PC-3 (cell line): Measurements from ENCODE around the gene BLCAP.
"Not testable (repeated sequence)": the region's sequence is repeated elsewhere in the genome, so short reads cannot be mapped to it uniquely, and the experiment has no call there.

ENCODE experiments used
- EZH2 ChIP-seq: fragments of 300-600 bp; sonication (generic); IDR thresholded peaks from one replicate; pipeline ENCODE4 v1.6.1; 2017; ENCODE audit warnings: antibody characterized with exemption, mild to moderate bottlenecking, low read length; ENCODE audit not compliant: unreplicated experiment
- TF ChIP-seq, protein P1 (sequence below): fragments of 300-600 bp; sonication (generic); conservative IDR thresholded peaks from 2 replicates; pipeline ENCODE4 v1.5.1; 2017; ENCODE audit warnings: antibody characterized with exemption, low read depth, mild to moderate bottlenecking, low read length

DNA sequence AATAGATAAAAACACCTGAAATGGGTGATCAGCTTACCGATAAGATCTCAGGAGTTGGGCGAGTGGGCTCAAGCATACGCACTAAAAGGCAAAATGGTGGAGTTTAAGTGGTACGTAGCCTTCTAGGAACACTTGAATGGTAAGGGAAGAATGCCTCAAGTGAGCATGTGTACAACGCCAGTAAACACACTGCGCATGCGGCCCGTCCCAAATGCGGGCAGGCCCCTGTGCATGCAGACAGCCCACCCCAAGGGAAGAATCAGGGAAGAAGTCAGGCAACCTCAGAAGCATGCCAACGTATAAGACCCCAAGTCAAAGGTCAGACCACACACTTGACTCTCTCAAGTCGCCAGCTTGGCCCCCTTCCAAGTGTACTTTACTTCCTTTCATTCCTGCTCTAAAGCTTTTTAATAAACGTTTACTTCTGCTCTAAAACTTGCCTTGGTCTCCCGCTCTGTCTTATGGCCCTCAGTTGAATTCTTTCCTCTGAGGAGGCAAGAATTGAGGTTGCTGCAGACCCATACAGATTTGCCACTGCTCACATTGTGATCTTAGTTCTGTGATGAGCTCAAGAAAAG, 27.1 kb upstream of the BLCAP start:
- TF ChIP-seq, protein P1, sequence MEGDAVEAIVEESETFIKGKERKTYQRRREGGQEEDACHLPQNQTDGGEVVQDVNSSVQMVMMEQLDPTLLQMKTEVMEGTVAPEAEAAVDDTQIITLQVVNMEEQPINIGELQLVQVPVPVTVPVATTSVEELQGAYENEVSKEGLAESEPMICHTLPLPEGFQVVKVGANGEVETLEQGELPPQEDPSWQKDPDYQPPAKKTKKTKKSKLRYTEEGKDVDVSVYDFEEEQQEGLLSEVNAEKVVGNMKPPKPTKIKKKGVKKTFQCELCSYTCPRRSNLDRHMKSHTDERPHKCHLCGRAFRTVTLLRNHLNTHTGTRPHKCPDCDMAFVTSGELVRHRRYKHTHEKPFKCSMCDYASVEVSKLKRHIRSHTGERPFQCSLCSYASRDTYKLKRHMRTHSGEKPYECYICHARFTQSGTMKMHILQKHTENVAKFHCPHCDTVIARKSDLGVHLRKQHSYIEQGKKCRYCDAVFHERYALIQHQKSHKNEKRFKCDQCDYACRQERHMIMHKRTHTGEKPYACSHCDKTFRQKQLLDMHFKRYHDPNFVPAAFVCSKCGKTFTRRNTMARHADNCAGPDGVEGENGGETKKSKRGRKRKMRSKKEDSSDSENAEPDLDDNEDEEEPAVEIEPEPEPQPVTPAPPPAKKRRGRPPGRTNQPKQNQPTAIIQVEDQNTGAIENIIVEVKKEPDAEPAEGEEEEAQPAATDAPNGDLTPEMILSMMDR: not testable (repeated sequence)
- not testable (repeated sequence) for TF ChIP-seq EZH2
